K562 (cell line): ENCODE measurements around the gene AFF2. TPM values are rescaled to one million over a fixed set of nuclear protein-coding genes. Genes with fewer than 3 reads are reported as not detected.

ENCODE experiments used
- ATAC-seq: fragments of 200-7000 bp; cut with Tn5 transposase; 3 replicates; pipeline ENCODE4 v1.9.1; 2020; ENCODE audit warnings: moderate library complexity
- BruUV-seq: library from RNA; stranded (reverse); fragments of 400-500 nt; replicated peaks from 2 replicates; lab custom pipeline; 2021; lab: Mats Ljungman, UMichigan
- CTCF ChIA-PET: fragments of 300-600 bp; formaldehyde crosslinking; extraction: SDS; loops from one replicate; lab custom pipeline; 2021; ENCODE audit warnings: low intra/inter-chr PET ratio; lab: Yijun Ruan, JAX
- POLR2A ChIA-PET: fragments of 300-600, 350-650 bp; sonication (Branson Sonifier 250); formaldehyde crosslinking; extraction: SDS; loops from one replicate; lab custom pipeline; 2021; ENCODE audit warnings: antibody characterized with exemption, inconsistent platforms; lab: Yijun Ruan, JAX
- DNase-seq, 4 experiments: peaks; one replicate each; pipeline versions ENCODE4 v3.0.0 to v3.0.0-alpha.2; 2011 to 2018; ENCODE audit warnings: low spot score in 3 of 4, mixed read lengths in 3 of 4; ENCODE audit errors: extremely low read depth in 1 of 4
- FAIRE-seq: peaks from 2 replicates; lab custom pipeline; 2011; peaks lifted over from hg19 to GRCh38; lab: Jason Lieb, UNC
- H2AFZ ChIP-seq: 2 replicates; pipeline ENCODE4 v1.6.0; 2011; ENCODE audit warnings: low read depth, low read length, control low read depth, inconsistent platforms
- H3K27ac ChIP-seq: fragments of 200-600 bp; 3 replicates; pipeline ENCODE4 v1.8.0; 2011; ENCODE audit warnings: low read depth, mild to moderate bottlenecking, control low read depth, inconsistent platforms, low read length, moderate library complexity, mixed read lengths; ENCODE audit errors: extremely low read depth
- H3K27me3 ChIP-seq, 2 experiments: fragments of 300-600 bp in 1 of 2; 2 replicates in 1 of 2; 3 replicates in 1 of 2; pipeline versions ENCODE4 v1.6.0 to v1.8.0; 2011; ENCODE audit warnings: inconsistent platforms in 2 of 2, low read length in 2 of 2, mild to moderate bottlenecking in 1 of 2, mixed read lengths in 1 of 2, moderate library complexity in 1 of 2; ENCODE audit not compliant: control insufficient read depth in 2 of 2, insufficient read depth in 2 of 2
- H3K36me3 ChIP-seq: fragments of 300-600 bp; 3 replicates; pipeline ENCODE4 v1.8.0; 2011; ENCODE audit warnings: mild to moderate bottlenecking, low read length, inconsistent platforms; ENCODE audit not compliant: control insufficient read depth, insufficient read depth
- H3K4me1 ChIP-seq, 2 experiments: fragments of 200-600 bp in 1 of 2; replicated peaks in 1 of 2; 2 replicates in 1 of 2; 3 replicates in 1 of 2; pipeline versions ENCODE4 v1.5.1 to v1.8.0; 2011; ENCODE audit warnings: inconsistent platforms in 2 of 2, low read length in 2 of 2, mild to moderate bottlenecking in 1 of 2, mixed read lengths in 1 of 2, moderate library complexity in 1 of 2; ENCODE audit not compliant: control insufficient read depth in 2 of 2, insufficient read depth in 2 of 2
- H3K4me2 ChIP-seq: 2 replicates; pipeline ENCODE4 v1.6.1; 2011; ENCODE audit warnings: low read length, control low read depth, inconsistent platforms, mixed read lengths; ENCODE audit not compliant: insufficient read depth
- H3K4me3 ChIP-seq: fragments of 200-600 bp; sonication (generic), shearing (Covaris generic); 2 replicates; pipeline ENCODE4 v1.5.1; 2016; ENCODE audit warnings: control low read depth, inconsistent platforms
- H3K79me2 ChIP-seq: fragments of 200-600 bp; 3 replicates; pipeline ENCODE4 v1.8.0; 2011; ENCODE audit warnings: low read length, inconsistent platforms; ENCODE audit not compliant: control insufficient read depth, insufficient read depth
- H3K9ac ChIP-seq, 2 experiments: 2 replicates each; pipeline versions ENCODE4 v1.6.0 to v1.6.1; 2011; ENCODE audit warnings: low read depth in 2 of 2, low read length in 2 of 2, control low read depth in 1 of 2, inconsistent platforms in 1 of 2, mild to moderate bottlenecking in 1 of 2, mixed read lengths in 1 of 2; ENCODE audit not compliant: insufficient read depth in 1 of 2
- H3K9me1 ChIP-seq: one replicate; pipeline ENCODE4 v1.6.0; 2011; ENCODE audit warnings: inconsistent platforms, mild to moderate bottlenecking, low read length, moderate library complexity; ENCODE audit not compliant: control insufficient read depth, insufficient read depth
- H3K9me3 ChIP-seq: replicated peaks from 2 replicates; pipeline ENCODE4 v1.5.1; 2011; ENCODE audit warnings: low read depth, low read length, inconsistent platforms; ENCODE audit not compliant: control insufficient read depth, insufficient read depth
- H4K20me1 ChIP-seq: replicated peaks from 2 replicates; pipeline ENCODE4 v1.6.1; 2011; ENCODE audit warnings: low read length, inconsistent platforms, mixed read lengths; ENCODE audit not compliant: control insufficient read depth, insufficient read depth
- BCOR ChIP-seq: fragments of 450-650 bp; IDR thresholded peaks from 2 replicates; pipeline ENCODE4 v1.6.1; 2016
- CTCF ChIP-seq, 3 experiments: IDR thresholded peaks in 2 of 3; conservative IDR thresholded peaks in 1 of 3; 2 replicates each; pipeline ENCODE4 v1.5.1; 2011 to 2012; ENCODE audit warnings: low read length in 3 of 3, mild to moderate bottlenecking in 3 of 3, control low read depth in 2 of 3, improper control_type of control experiment in 1 of 3, inconsistent platforms in 1 of 3, low read depth in 1 of 3, mixed read lengths in 1 of 3, moderate library complexity in 1 of 3; ENCODE audit not compliant: insufficient read depth in 2 of 3
- RAD21 ChIP-seq, 2 experiments: fragments of 250-450 bp in 1 of 2; fragments of 450-650 bp in 1 of 2; sonication (Bioruptor Pico) in 1 of 2; formaldehyde crosslinking in 1 of 2; IDR thresholded peaks in 1 of 2; conservative IDR thresholded peaks in 1 of 2; 2 replicates each; pipeline versions ENCODE4 v1.4.0 to v1.8.0; 2020 to 2022; ENCODE audit warnings: mild to moderate bottlenecking in 2 of 2, moderate library complexity in 1 of 2
- RFX7 ChIP-seq: fragments of 250-450 bp; sonication (Bioruptor Pico); IDR thresholded peaks from 2 replicates; pipeline ENCODE4 v1.5.1; 2021; ENCODE audit warnings: mild to moderate bottlenecking
- SPI1 ChIP-seq: IDR thresholded peaks from 2 replicates; pipeline ENCODE4 v1.6.1; 2011; ENCODE audit warnings: low read depth, low read length, control low read depth, borderline replicate concordance
- XRCC5 ChIP-seq: fragments of 200-400 bp; formaldehyde crosslinking; IDR thresholded peaks from 2 replicates; pipeline ENCODE4 v1.6.1; 2017; ENCODE audit warnings: low read depth, mild to moderate bottlenecking, low read length
- ZNF764 ChIP-seq: fragments of 250-450 bp; sonication (Bioruptor Pico); IDR thresholded peaks from 2 replicates; pipeline ENCODE4 v1.4.0; 2020; ENCODE audit warnings: low read depth, mild to moderate bottlenecking, moderate library complexity
- WGBS: fragments of 100-300 bp; shearing (Covaris generic); methylation state at CpG from one replicate; pipeline ENCODE4 v1.1.6; 2016; ENCODE audit warnings: low coverage, mixed read lengths; ENCODE audit not compliant: insufficient coverage; ENCODE audit errors: missing lambda C conversion rate; 5-methylcytosine and 5-hydroxymethylcytosine counted together
- in situ Hi-C: fragments of 300-500 bp; cut with MboI; formaldehyde crosslinking; loops from 4 replicates; pipeline ENCODE4 v1.15.0; 2018; ENCODE audit warnings: inconsistent platforms, mixed read lengths
- intact Hi-C: fragments of 100-400 bp; cut with micrococcal nuclease; formaldehyde crosslinking; loops from 2 replicates; pipeline ENCODE4 v1.14.2; 2022
- polyA plus RNA-seq, 8 experiments: library from polyadenylated mRNA; depleted of rRNA in 4 of 8; stranded (reverse) in 5 of 8; unstranded in 3 of 8; fragments of >200 nt; fragmentation: Nextera tagmentation in 2 of 8; fragmentation: Illumina TruSeq in 1 of 8; extraction: Ambion mirVana in 2 of 8; extraction: Trizol in 1 of 8; gene quantifications; 2 replicates each; pipeline versions ENCODE4 v1.2.1 to v1.2.3, GENCODE V29; 2011 to 2014; ENCODE audit warnings: inconsistent platforms in 1 of 8, missing spikeins in 1 of 8
- total RNA-seq, 7 experiments: library from RNA; depleted of rRNA in 6 of 7; stranded (reverse); fragments of >200 nt in 6 of 7; fragmentation: Illumina TruSeq in 2 of 7; extraction: Trizol in 2 of 7; gene quantifications; 2 replicates each; pipeline versions ENCODE4 v1.2.1 to v1.2.3, GENCODE V29; 2011 to 2021; ENCODE audit warnings: low replicate concordance in 1 of 7

AFF2 gene
- total and polyA plus RNA-seq, 9 of the 15 experiments (the other 6 are each of a cell fraction or from before 2014, with no cell fraction given): 0.01 to 0.20 (median 0.07) TPM

DNA sequence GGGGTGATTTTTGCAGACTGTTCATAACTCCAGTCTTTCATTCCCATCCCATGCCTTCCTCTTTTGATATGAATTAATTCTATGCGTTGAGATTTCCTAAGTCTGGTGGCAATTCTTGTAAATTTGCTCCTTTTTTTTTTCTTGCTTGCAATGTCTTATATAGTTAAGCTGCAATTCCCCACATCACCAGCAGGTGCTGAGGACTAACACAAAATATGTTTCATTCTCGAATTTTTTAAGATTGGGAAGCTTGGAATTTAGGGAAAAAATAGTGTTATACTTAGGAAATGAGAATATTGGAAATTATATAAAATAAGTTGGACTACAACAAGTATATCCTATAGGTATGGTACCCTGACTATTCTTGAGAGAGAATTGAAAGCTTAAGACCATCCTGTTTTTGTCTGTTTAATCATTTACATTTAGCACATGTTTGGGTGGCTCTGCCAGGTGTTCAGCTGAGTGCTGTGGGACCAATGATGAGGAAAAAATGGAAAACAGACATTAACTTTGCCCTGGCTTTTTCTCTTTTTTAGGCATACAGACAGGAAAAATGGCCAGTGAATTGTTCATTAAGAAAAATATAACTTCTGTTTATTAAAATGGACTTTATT is 30.2 kb downstream of the AFF2 start:
- Histone ChIP-seq H3K27me3 (no peaks in the 10 kb centered on the region), H2AFZ (no peak overlapping the region), H3K4me3 (no peak overlapping the region), H3K4me2 (no peak overlapping the region), H3K36me3 (no peaks in the 10 kb centered on the region), H4K20me1 (no peaks in the 10 kb centered on the region), H3K27ac (no peak overlapping the region), H3K79me2 (no peaks in the 10 kb centered on the region), H3K4me1 (no peaks in the 10 kb centered on the region), H3K9me1 (no peaks in the 10 kb centered on the region), H3K9me3 (no peaks in the 10 kb centered on the region), H3K9ac (no peak overlapping the region)
- BruUV-seq: no TSS peak
- POLR2A ChIA-PET: interaction anchor here (0.8 kb wide), 1 partner anchor 220 kb away, joined by 3 read pairs; no protein-coding TSS in a partner anchor
- no peak for ATAC-seq
- whole genome bisulfite sequencing: 3% methylated on average over 2 of the region's 2 CpGs
- intact Hi-C loops: no loop called here
- no peak for FAIRE-seq
- peak in 3 of 4 experiments; percentile 5 to 39 (median 7) for DNase-seq
- in situ Hi-C loops: no loop called here
- CTCF ChIA-PET: no interaction called here
- no peak for TF ChIP-seq XRCC5
- TF ChIP-seq RAD21 (CRISPR knock-in tag; conservative IDR thresholded peaks at IDR 0.05 in 1 of 2, IDR thresholded peaks at IDR 0.05 in 1 of 2): peak in 1 of 2 experiments; percentile 34; a peak in 1 of 4 replicates
- no peak for TF ChIP-seq SPI1
- no peak for TF ChIP-seq BCOR
- 0 out of 2 replicates have a peak, but pooled peaks have one; percentile 33 for TF ChIP-seq ZNF764
- no peak for TF ChIP-seq RFX7 (CRISPR knock-in tag)
- TF ChIP-seq CTCF (IDR thresholded peaks at IDR 0.05 in 2 of 3, conservative IDR thresholded peaks at IDR 0.05 in 1 of 3; ENCODE audit: insufficient read depth in 2 of 3, low read depth in 1 of 3, low read length in 3 of 3): peak; percentile 6 to 45 (median 39); a peak in 3 of 6 replicates
